Stimulated activated CD4-positive, alpha-beta T cell treated with anti-CD3 and anti-CD28 coated beads, TNF-alpha, amount 100 ng/mL, for 4 hours (primary cell): ENCODE results near the gene FBN1.

Experiments
- DNase-seq, 3 experiments: peaks; one replicate each; pipeline ENCODE4 v3.0.0-alpha.2; 2020; ENCODE audit warnings: low read depth in 3 of 3

FBN1 gene

GRCh38 chr15:48514103-48514816 lies 131.2 kb downstream of the FBN1 start:
- DNase-seq: no peak

GRCh38 chr15:48510976-48511375 lies 134.5 kb downstream of the FBN1 start:
- DNase-seq: no peak

- no peak for DNase-seq
Observed at GRCh38 chr15:48507416-48508065, 138.0 kb downstream of the FBN1 start.

- DNase-seq: no peak
Observed at GRCh38 chr15:48505067-48505466, 140.4 kb downstream of the FBN1 start.

GRCh38 chr15:48501208-48501607 lies 144.3 kb downstream of the FBN1 start:
- DNase-seq: no peak

- DNase-seq: no peak
Observed at GRCh38 chr15:48500595-48500994, 144.9 kb downstream of the FBN1 start.

- no peak for DNase-seq
Observed at GRCh38 chr15:48499978-48500377, 145.5 kb downstream of the FBN1 start.

- no peak for DNase-seq
Observed at GRCh38 chr15:48498828-48499227, 146.7 kb downstream of the FBN1 start.

GRCh38 chr15:48494631-48495030 lies 150.9 kb downstream of the FBN1 start:
- no peak for DNase-seq

GRCh38 chr15:48493763-48494225 lies 151.7 kb downstream of the FBN1 start:
- no peak for DNase-seq

GRCh38 chr15:48493084-48493762 lies 152.3 kb downstream of the FBN1 start:
- no peak for DNase-seq

GRCh38 chr15:48486228-48486627 lies 159.3 kb downstream of the FBN1 start:
- no peak for DNase-seq

- no peak for DNase-seq
Observed at GRCh38 chr15:48481802-48482201, 163.7 kb downstream of the FBN1 start.

GRCh38 chr15:48479751-48480150 lies 165.8 kb downstream of the FBN1 start:
- no peak for DNase-seq

- DNase-seq: no peak
Observed at GRCh38 chr15:48478581-48478980, 166.9 kb downstream of the FBN1 start.

- no peak for DNase-seq
Observed at GRCh38 chr15:48477795-48478360, 167.6 kb downstream of the FBN1 start.

- no peak for DNase-seq
Observed at GRCh38 chr15:48475600-48476395, 169.7 kb downstream of the FBN1 start.

GRCh38 chr15:48473667-48474066 lies 171.8 kb downstream of the FBN1 start:
- DNase-seq: no peak

GRCh38 chr15:48472756-48473155 lies 172.8 kb downstream of the FBN1 start:
- DNase-seq: no peak

- DNase-seq: no peak
Observed at GRCh38 chr15:48471073-48471472, 174.4 kb downstream of the FBN1 start.

GRCh38 chr15:48470096-48470495 lies 175.4 kb downstream of the FBN1 start:
- no peak for DNase-seq

- DNase-seq: no peak
Observed at GRCh38 chr15:48469681-48470080, 175.8 kb downstream of the FBN1 start.
